Tibial nerve (tissue), 4 donors: Measurements from ENCODE around the gene DDX1. TPM values are rescaled to one million over a fixed set of nuclear protein-coding genes. Genes with fewer than 3 reads are reported as not detected.

Experiments
- DNase-seq, 2 donors: peaks; one replicate each; pipeline ENCODE4 v3.0.0-alpha.2; 2019; ENCODE audit warnings: low spot score in 2 of 2
- H3K27ac ChIP-seq, 4 donors: fragments of 200-600 bp; sonication (generic) in 3 of 4; one replicate each; pipeline ENCODE4 v1.5.1; 2017 to 2019; ENCODE audit warnings: mild to moderate bottlenecking in 1 of 4
- H3K27me3 ChIP-seq, 2 donors: fragments of 200-600 bp; sonication (generic) in 1 of 2; one replicate each; pipeline versions ENCODE4 v1.5.1 to v1.6.0; 2017 to 2019
- H3K36me3 ChIP-seq, 3 donors: fragments of 200-600 bp; sonication (generic); one replicate each; pipeline ENCODE4 v1.5.1; 2018 to 2019
- H3K4me1 ChIP-seq, 4 donors: fragments of 200-600 bp; sonication (generic) in 3 of 4; one replicate each; pipeline ENCODE4 v1.5.1; 2017 to 2019
- H3K4me3 ChIP-seq, 4 donors: fragments of 200-600 bp; sonication (generic) in 3 of 4; one replicate each; pipeline ENCODE4 v1.5.1; 2017 to 2019; ENCODE audit warnings: mild to moderate bottlenecking in 1 of 4, moderate library complexity in 1 of 4
- H3K9me3 ChIP-seq, 4 donors: fragments of 200-600 bp; sonication (generic) in 3 of 4; one replicate each; pipeline ENCODE4 v1.5.1; 2017 to 2019
- EP300 ChIP-seq, 2 donors: sonication (generic); formaldehyde crosslinking; IDR thresholded peaks; one replicate each; pipeline ENCODE4 v1.6.1; 2017; ENCODE audit warnings: antibody characterized with exemption in 2 of 2, mild to moderate bottlenecking in 1 of 2
- POLR2A ChIP-seq, 2 donors: fragments of 450-650 bp; IDR thresholded peaks; one replicate each; pipeline ENCODE4 v1.6.1; 2017; ENCODE audit warnings: antibody characterized with exemption in 2 of 2, mild to moderate bottlenecking in 2 of 2, moderate library complexity in 2 of 2
- WGBS, 2 donors: methylation state at CpG; one replicate each; pipeline ENCODE4 v1.1.5; 2018; 5-methylcytosine and 5-hydroxymethylcytosine counted together
- total RNA-seq, 4 donors: library from RNA; depleted of rRNA; stranded (reverse); fragments of >200 nt; gene quantifications; one replicate each; pipeline ENCODE4 v1.1.0, GENCODE V29; 2016
- TF ChIP-seq, protein P1 (sequence below), 5 experiments: fragments of 200-600 bp in 3 of 5; fragments of 450-650 bp in 2 of 5; sonication (generic) in 3 of 5; IDR thresholded peaks; one replicate each; pipeline ENCODE4 v1.5.1; 2016 to 2019; ENCODE audit warnings: antibody characterized with exemption in 5 of 5, mild to moderate bottlenecking in 3 of 5, moderate library complexity in 2 of 5

DDX1 gene
- total RNA-seq, 4 donors from 2014 or later: 54.9 to 64.7 (median 57.3) TPM

DNA sequence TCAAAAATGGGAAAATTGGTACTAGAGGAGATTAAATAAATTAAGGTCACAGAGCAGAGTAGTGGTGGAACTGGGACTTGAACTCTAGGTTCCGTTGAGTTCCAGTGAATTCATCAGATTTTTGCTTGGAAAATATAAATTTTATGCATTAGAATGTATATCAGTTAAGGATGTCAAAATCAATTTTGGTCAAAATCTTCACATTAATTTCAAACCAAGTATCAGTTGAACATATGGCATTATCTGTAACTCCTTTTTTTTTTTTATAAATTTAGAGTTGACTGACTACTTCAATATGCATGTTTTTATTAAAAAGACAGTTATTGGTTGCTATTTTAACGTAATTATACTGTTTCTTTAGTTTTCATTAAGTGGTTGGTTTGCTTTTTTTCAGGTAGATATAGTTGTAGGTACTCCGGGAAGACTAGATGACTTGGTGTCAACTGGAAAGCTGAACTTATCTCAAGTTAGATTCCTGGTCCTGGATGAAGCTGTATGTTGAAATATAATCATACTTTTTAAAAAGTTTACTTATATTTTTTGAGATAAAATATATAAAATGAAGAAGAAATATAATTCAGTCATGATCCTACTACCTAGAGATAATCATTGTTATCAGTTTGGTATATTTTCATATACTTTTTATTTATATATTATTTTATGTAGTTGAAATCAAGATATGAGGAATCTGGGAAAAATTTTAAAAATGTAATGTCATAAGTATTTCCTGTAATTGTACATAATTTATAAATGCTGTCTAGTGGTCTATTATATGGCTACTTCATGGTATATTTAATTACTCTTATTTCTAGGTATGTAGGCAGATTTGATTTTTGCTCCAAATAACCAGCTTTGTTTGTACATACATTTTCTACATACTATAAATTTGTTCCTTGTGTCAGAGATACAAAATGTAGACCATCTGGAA lies 25.4 kb downstream of the DDX1 start:
- Histone ChIP-seq H3K36me3 (peaks cover 3 to 77% (median 5%) of the 10 kb centered on the region in 3 donors), H3K27me3 (no peaks in the 10 kb centered on the region), H3K4me3 (no peak overlapping the region), H3K4me1 (no peaks in the 10 kb centered on the region), H3K9me3 (no peaks in the 10 kb centered on the region), H3K27ac (no peak overlapping the region)
- WGBS, 2 donors: 90 to 98% methylated on average over 3 of the region's 3 CpGs
- no peak for DNase-seq
- TF ChIP-seq, protein P1, sequence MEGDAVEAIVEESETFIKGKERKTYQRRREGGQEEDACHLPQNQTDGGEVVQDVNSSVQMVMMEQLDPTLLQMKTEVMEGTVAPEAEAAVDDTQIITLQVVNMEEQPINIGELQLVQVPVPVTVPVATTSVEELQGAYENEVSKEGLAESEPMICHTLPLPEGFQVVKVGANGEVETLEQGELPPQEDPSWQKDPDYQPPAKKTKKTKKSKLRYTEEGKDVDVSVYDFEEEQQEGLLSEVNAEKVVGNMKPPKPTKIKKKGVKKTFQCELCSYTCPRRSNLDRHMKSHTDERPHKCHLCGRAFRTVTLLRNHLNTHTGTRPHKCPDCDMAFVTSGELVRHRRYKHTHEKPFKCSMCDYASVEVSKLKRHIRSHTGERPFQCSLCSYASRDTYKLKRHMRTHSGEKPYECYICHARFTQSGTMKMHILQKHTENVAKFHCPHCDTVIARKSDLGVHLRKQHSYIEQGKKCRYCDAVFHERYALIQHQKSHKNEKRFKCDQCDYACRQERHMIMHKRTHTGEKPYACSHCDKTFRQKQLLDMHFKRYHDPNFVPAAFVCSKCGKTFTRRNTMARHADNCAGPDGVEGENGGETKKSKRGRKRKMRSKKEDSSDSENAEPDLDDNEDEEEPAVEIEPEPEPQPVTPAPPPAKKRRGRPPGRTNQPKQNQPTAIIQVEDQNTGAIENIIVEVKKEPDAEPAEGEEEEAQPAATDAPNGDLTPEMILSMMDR (IDR thresholded peaks at IDR 0.05): no peak
- no peak for TF ChIP-seq EP300 (IDR thresholded peaks at IDR 0.05)

- Histone ChIP-seq H3K4me3 (no peak overlapping the region), H3K36me3 (peaks cover 3 to 84% (median 5%) of the 10 kb centered on the region in 3 donors)
- TF ChIP-seq EP300 (IDR thresholded peaks at IDR 0.05) (no peak), POLR2A (IDR thresholded peaks at IDR 0.05) (no peak)
- TF ChIP-seq, protein P1 (IDR thresholded peaks at IDR 0.05): no peak
These were observed 26.2 kb downstream of the DDX1 start for GRCh38 chr2:15617778-15618448.

GRCh38 chr2:15618449-15618855 lies 26.8 kb downstream of the DDX1 start:
- Histone ChIP-seq H3K27ac (no peak overlapping the region), H3K9me3 (no peaks in the 10 kb centered on the region), H3K27me3 (no peaks in the 10 kb centered on the region), H3K4me1 (no peaks in the 10 kb centered on the region), H3K36me3 (peaks cover 3 to 84% (median 6%) of the 10 kb centered on the region in 3 donors), H3K4me3 (no peak overlapping the region)
- WGBS, 2 donors: 92 to 93% methylated on average over 15 to 16 of the region's 16 CpGs
- TF ChIP-seq EP300 (IDR thresholded peaks at IDR 0.05): no peak
- TF ChIP-seq, protein P1 (IDR thresholded peaks at IDR 0.05): no peak
- no peak for TF ChIP-seq POLR2A (IDR thresholded peaks at IDR 0.05)
- no peak for DNase-seq

More at GRCh38 chr2:15617778-15618448, 26.2 kb downstream of the DDX1 start:
- Histone ChIP-seq H3K27me3 (no peaks in the 10 kb centered on the region), H3K27ac (no peak overlapping the region), H3K4me1 (no peaks in the 10 kb centered on the region), H3K9me3 (no peaks in the 10 kb centered on the region)
- DNase-seq: no peak
- WGBS, 2 donors: 93 to 97% methylated on average over 4 of the region's 4 CpGs

DNA sequence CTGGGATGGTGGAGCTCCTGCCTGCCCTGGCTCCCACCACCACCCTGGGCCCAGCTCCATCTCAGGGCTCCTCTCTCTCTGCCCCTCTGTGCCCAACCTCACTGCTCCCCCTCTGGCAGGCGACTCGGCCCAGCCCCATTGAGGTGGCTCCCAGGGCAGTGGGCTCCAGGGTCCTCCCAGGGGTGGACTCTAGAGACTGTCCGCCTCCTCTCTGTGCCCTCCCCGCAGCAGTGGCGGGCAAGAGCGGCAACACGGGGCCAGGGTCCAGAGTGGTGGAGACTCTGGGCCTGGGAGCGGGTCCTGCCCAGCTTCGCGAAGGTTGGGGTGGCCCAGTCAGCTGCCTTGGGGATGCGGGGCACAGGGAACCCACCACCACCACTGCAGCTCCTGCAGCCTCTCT lies 27.4 kb downstream of the DDX1 start:
- no peak overlapping the region for H3K27ac ChIP-seq
- TF ChIP-seq, protein P1 (IDR thresholded peaks at IDR 0.05): no peak
- no peak for TF ChIP-seq EP300 (IDR thresholded peaks at IDR 0.05)
- no peak for TF ChIP-seq POLR2A (IDR thresholded peaks at IDR 0.05)
- H3K4me1 ChIP-seq: no peaks in the 10 kb centered on the region
- no peak overlapping the region for H3K4me3 ChIP-seq
- H3K9me3 ChIP-seq: no peaks in the 10 kb centered on the region
- 79 to 95% methylated on average over 4 to 8 of the region's 11 CpGs for whole genome bisulfite sequencing, 2 donors
- H3K36me3 ChIP-seq: peaks cover 3 to 84% (median 10%) of the 10 kb centered on the region in 3 donors
- no peaks in the 10 kb centered on the region for H3K27me3 ChIP-seq
- no peak for DNase-seq

DNA sequence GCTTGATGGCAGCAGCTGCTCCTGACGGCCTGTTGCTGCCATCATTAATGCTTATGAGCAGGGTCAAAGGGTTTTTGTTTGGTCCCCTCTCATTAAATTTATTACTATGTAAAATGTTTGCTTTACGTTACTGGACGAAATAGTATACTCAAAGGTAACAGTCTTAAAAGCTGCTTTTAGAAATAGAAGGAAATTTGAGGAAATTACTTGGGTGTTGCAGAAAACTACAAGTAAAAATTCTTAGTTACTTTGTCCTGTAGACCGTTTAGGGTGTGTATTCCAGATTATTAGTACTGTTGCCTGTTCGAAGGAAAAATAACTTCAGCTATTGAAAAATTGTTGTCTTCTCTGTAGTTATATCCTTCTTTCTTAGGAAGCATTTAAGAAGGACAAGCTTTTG lies 27.8 kb downstream of the DDX1 start:
- H3K4me1 ChIP-seq: no peaks in the 10 kb centered on the region
- TF ChIP-seq EP300 (IDR thresholded peaks at IDR 0.05) (no peak), POLR2A (IDR thresholded peaks at IDR 0.05) (no peak)
- TF ChIP-seq, protein P1 (IDR thresholded peaks at IDR 0.05): no peak
- 74 to 75% methylated on average over 5 of the region's 5 CpGs for WGBS, 2 donors
- no peak for DNase-seq
- no peak overlapping the region for H3K27ac ChIP-seq
- H3K36me3 ChIP-seq: peaks cover 3 to 85% (median 11%) of the 10 kb centered on the region in 3 donors
- no peaks in the 10 kb centered on the region for H3K27me3 ChIP-seq
- H3K9me3 ChIP-seq: no peaks in the 10 kb centered on the region
- H3K4me3 ChIP-seq: no peak overlapping the region
